A172 (cell line): Measurements from ENCODE around the gene OR13D1. TPM values are rescaled to one million over a fixed set of nuclear protein-coding genes. Genes with fewer than 3 reads are reported as not detected.
A peak's percentile ranks its signal among the peaks of the same experiment; 100 is the strongest.
"Not testable (repeated sequence)": the region's sequence is repeated elsewhere in the genome, so short reads cannot be mapped to it uniquely, and the experiment has no call there.

Experiments used
- DNase-seq: peaks from one replicate; pipeline ENCODE4 v3.0.0-alpha.2; 2015; ENCODE audit warnings: low spot score
- total RNA-seq: library from RNA; depleted of rRNA; stranded (reverse); fragments of >200 nt; shearing (Covaris generic); gene quantifications from 2 replicates; pipeline ENCODE4 v1.2.3, GENCODE V29; 2014; rRNA removed

OR13D1 gene
- not detected in 2 replicates for total RNA-seq

- no peak for DNase-seq
These were observed at the start of gene OR13D1 for GRCh38 chr9:104694218-104694617. OR13D1 (plus strand) TSS chr9:104694518; CDS start chr9:104694518, 0 bp downstream.

GRCh38 chr9:104658496-104659195, 35.7 kb upstream of the OR13D1 start:
- no peak for DNase-seq

- DNase-seq = peak; percentile 24
These were observed 18.7 kb upstream of the OR13D1 start for GRCh38 chr9:104675611-104676010.

DNA sequence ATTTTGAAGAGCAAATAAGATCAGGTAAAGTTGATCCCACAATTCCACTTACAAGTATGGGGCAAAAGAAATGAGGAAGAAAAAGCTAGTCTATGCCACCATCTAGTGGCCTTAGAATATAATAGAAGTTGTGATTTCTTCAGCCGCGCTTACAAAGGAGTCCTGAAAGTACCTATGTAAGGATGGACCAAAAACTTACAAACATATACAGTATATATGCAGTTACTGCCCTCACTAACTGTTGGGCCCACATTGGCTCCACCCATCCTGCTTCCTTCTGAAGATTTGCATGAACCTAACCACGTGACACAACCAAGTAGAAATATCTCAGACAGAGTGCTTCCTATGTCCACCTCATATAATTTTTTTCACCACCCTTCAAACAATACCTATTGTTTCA, 11.7 kb upstream of the OR13D1 start:
- peak; percentile 67 for DNase-seq

DNA sequence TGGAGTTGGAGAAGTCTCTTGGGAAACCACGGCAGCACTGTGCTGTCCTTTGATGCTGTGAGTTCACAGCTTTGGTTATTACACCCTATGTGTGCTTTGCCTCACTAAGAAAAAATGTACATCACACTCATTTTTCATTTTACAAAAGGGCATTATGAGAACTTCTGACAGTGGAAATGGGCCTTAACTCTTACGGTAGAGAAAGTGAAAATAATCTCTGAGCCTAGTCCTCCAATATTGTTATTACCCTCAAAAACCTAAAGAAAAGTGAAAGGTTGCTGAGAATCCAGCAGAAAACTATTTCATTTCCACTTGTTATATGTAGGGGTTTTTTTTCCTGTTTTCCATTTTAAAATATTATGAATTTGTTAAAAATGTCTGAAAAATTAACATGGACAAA, 8.2 kb upstream of the OR13D1 start:
- DNase-seq = no peak

DNA sequence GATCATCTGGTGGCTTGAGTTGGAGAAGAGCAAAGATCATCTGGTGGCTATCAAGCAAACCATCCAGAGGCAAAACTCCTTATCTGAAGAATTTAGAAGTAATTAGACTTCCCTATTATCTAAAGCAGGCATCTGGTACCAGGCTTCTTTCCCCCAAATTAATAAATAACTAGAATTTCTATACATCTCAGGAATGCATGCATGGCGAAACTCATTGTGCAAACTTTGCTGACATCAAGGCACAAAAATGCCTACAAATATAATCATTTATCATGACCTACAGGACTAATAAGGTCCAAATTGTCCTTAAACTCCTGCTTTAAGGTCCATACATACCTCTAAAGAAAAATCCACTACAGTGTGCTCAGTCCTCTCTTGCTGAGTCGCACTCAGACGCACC, 6.0 kb downstream of the OR13D1 start:
- no peak for DNase-seq

DNA sequence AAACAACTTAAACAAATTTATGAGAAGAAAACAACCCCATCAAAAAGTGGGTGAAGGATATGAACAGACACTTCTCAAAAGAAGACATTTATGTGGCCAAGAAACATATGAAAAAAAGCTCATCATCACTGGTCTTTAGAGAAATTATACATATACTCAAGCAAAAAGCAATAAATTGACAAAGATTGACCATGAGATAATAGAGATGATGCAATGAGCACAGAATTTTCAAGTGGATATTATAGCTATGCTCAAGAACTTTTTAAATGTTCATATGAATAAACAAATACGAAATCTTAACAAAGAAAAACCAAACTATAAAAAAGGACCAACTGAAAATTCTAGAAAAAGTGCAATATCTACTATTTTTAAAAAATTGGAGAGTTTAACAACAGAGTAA, 14.4 kb downstream of the OR13D1 start:
- DNase-seq = not testable (repeated sequence)

GRCh38 chr9:104711604-104712003, 17.3 kb downstream of the OR13D1 start:
- DNase-seq = no peak

GRCh38 chr9:104725014-104725413, 30.7 kb downstream of the OR13D1 start:
- no peak for DNase-seq

- DNase-seq = no peak
These were observed 44.1 kb downstream of the OR13D1 start for GRCh38 chr9:104738452-104738851.

GRCh38 chr9:104740621-104741020, 46.3 kb downstream of the OR13D1 start:
- DNase-seq = peak; percentile 50

GRCh38 chr9:104743376-104743985, 49.2 kb downstream of the OR13D1 start:
- peak; percentile 69 for DNase-seq

Other genes starting within 250 kb of the OR13D1 start
- gene OR13F1, start 190.3 kb upstream of the OR13D1 start, total RNA-seq = not detected in 2 replicates
- gene OR13C4, start 167.3 kb upstream of the OR13D1 start, total RNA-seq = not detected in 2 replicates
- not detected in 2 replicates for gene OR13C3, start 157.7 kb upstream of the OR13D1 start, total RNA-seq
- not detected in 2 replicates for gene OR13C8, start 125.3 kb upstream of the OR13D1 start, total RNA-seq
- not detected in 2 replicates for gene OR13C5, start 95.1 kb upstream of the OR13D1 start, total RNA-seq
- gene OR13C2, start 88.9 kb upstream of the OR13D1 start, total RNA-seq = not detected in 2 replicates
- not detected in 2 replicates for gene OR13C9, start 76.3 kb upstream of the OR13D1 start, total RNA-seq
- 103 and 105 TPM in 2 replicates for gene NIPSNAP3A, start 53.2 kb downstream of the OR13D1 start, total RNA-seq
- 0.14 TPM in 1 of 2 replicates, not detected in the other for gene NIPSNAP3B, start 69.6 kb downstream of the OR13D1 start, total RNA-seq
- 66.6 and 72.6 TPM in 2 replicates for gene ABCA1, start 233.6 kb downstream of the OR13D1 start, total RNA-seq